Muscle of arm (tissue), 14 donors: ENCODE data around the gene DNAJC25. TPM values are rescaled to one million over a fixed set of nuclear protein-coding genes. Genes with fewer than 3 reads are reported as not detected.
A peak's percentile ranks its signal among the peaks of the same experiment; 100 is the strongest.
"Not testable (repeated sequence)": the region's sequence is repeated elsewhere in the genome, so short reads cannot be mapped to it uniquely, and the experiment has no call there.

Source experiments
- DNase-seq: peaks from one replicate; pipeline ENCODE4 v3.0.0-alpha.2; 2013
- long read RNA-seq, 11 donors: transcript quantifications; one replicate each; lab custom pipeline, GENCODE V29; 2026
- polyA plus RNA-seq, 12 donors: library from polyadenylated mRNA; unstranded; fragments of 120-200 nt; gene quantifications; one replicate each; pipeline ENCODE4 v1.2.1, GENCODE V29; 2013; ENCODE audit not compliant: insufficient read length in 12 of 12

The DNAJC25 gene
- polyA plus RNA-seq, result 10 to 100 TPM in 2 of 12 donors, 1 to 10 TPM in 9, not detected in 1; 7.5 to 11.4 (median 9.8) TPM
- long read RNA-seq, donor 1, partial matches to known transcripts, result 0 of 4 reads
- long read RNA-seq, donor 1, other reads (novel, unspliced or antisense), result 0 of 4 reads
- long read RNA-seq, donor 2, partial matches to known transcripts, result 0 of 2 reads
- long read RNA-seq, donor 2, other reads (novel, unspliced or antisense), result 0 of 2 reads
- long read RNA-seq, donor 3, partial matches to known transcripts, result 0 of 1 reads
- long read RNA-seq, donor 3, other reads (novel, unspliced or antisense), result 0 of 1 reads
- long read RNA-seq, donor 4, partial matches to known transcripts, result 0 of 4 reads
- long read RNA-seq, donor 4, other reads (novel, unspliced or antisense), result 0 of 4 reads
- long read RNA-seq, donor 5, result 0 reads
- long read RNA-seq, donor 6, partial matches to known transcripts, result 0 of 2 reads
- long read RNA-seq, donor 6, other reads (novel, unspliced or antisense), result 0 of 2 reads
- long read RNA-seq, donor 7, partial matches to known transcripts, result 0 of 2 reads
- long read RNA-seq, donor 7, other reads (novel, unspliced or antisense), result 0 of 2 reads
- long read RNA-seq, donor 8, partial matches to known transcripts, result 0 of 6 reads
- long read RNA-seq, donor 8, other reads (novel, unspliced or antisense), result 0 of 6 reads
- long read RNA-seq, donor 9, partial matches to known transcripts, result 0 of 1 reads
- long read RNA-seq, donor 9, other reads (novel, unspliced or antisense), result 0 of 1 reads
- long read RNA-seq, donor 10, transcript DNAJC25-201 (4 exons, 2,268 nt), result major isoform, 6 of 7 reads
- long read RNA-seq, donor 10, partial matches to known transcripts, result 0 of 7 reads
- long read RNA-seq, donor 10, other reads (novel, unspliced or antisense), result 0 of 7 reads
- long read RNA-seq, donor 11, transcript DNAJC25-201 (4 exons, 2,268 nt), result major isoform, 5 of 7 reads
- long read RNA-seq, donor 11, partial matches to known transcripts, result 0 of 7 reads
- long read RNA-seq, donor 11, other reads (novel, unspliced or antisense), result 0 of 7 reads

GRCh38 chr9:111631214-111631971, at the start of gene DNAJC25:
Gene DNAJC25 (plus strand): TSS chr9:111631334. CDS start chr9:111631408, 74 bp downstream.
- DNase-seq, result peak; percentile 97

- DNase-seq, result no peak
These were observed 48.2 kb upstream of the DNAJC25 start for GRCh38 chr9:111582888-111583287.

GRCh38 chr9:111586378-111586777, 44.8 kb upstream of the DNAJC25 start:
- DNase-seq, result no peak

GRCh38 chr9:111588846-111589245, 42.3 kb upstream of the DNAJC25 start:
- DNase-seq, result no peak

- peak; percentile 57 for DNase-seq
These were observed 33.0 kb upstream of the DNAJC25 start for GRCh38 chr9:111597852-111598732.

- peak; percentile 46 for DNase-seq
These were observed 32.4 kb upstream of the DNAJC25 start for GRCh38 chr9:111598733-111599091.

GRCh38 chr9:111599092-111599954, 31.8 kb upstream of the DNAJC25 start, which contains the start of gene PTGR1:
Gene PTGR1 (minus strand): TSS chr9:111599647. CDS start chr9:111597422, 2,225 bp downstream.
- peak; percentile 79 for DNase-seq

GRCh38 chr9:111599955-111600343, 31.2 kb upstream of the DNAJC25 start:
- no peak for DNase-seq

GRCh38 chr9:111601237-111602018, 29.7 kb upstream of the DNAJC25 start:
- no peak for DNase-seq

- DNase-seq, result no peak
These were observed 28.1 kb upstream of the DNAJC25 start for GRCh38 chr9:111603041-111603440.

- DNase-seq, result no peak
These were observed 27.0 kb upstream of the DNAJC25 start for GRCh38 chr9:111604054-111604615.

GRCh38 chr9:111605041-111605559, 26.0 kb upstream of the DNAJC25 start:
- DNase-seq, result no peak

- DNase-seq, result no peak
These were observed 21.0 kb upstream of the DNAJC25 start for GRCh38 chr9:111610149-111610548.

GRCh38 chr9:111610845-111611244, 20.3 kb upstream of the DNAJC25 start:
- no peak for DNase-seq

GRCh38 chr9:111613436-111614040, 17.6 kb upstream of the DNAJC25 start:
- no peak for DNase-seq

- DNase-seq, result no peak
These were observed 15.2 kb upstream of the DNAJC25 start for GRCh38 chr9:111615928-111616327.

- DNase-seq, result not testable (repeated sequence)
These were observed 13.8 kb upstream of the DNAJC25 start for GRCh38 chr9:111617349-111617748.
